HL-60 (cell line): ENCODE data around the gene STYK1.

Experiments used
- DNase-seq, 2 experiments: peaks; one replicate each; pipeline ENCODE4 v3.0.0-alpha.2; 2010 to 2020; ENCODE audit warnings: low read depth in 1 of 2, low spot score in 1 of 2
- H3K27ac ChIP-seq: fragments of 250-450 bp; sonication (Bioruptor Pico); replicated peaks from 2 replicates; pipeline ENCODE4 v1.5.1; 2020; ENCODE audit warnings: mild to moderate bottlenecking, moderate library complexity
- H3K27me3 ChIP-seq: fragments of 250-450 bp; sonication (Bioruptor Pico); 2 replicates; pipeline ENCODE4 v1.5.1; 2021; ENCODE audit warnings: mild to moderate bottlenecking, moderate library complexity; ENCODE audit not compliant: insufficient read depth, poor library complexity, severe bottlenecking
- H3K4me3 ChIP-seq: replicated peaks from 2 replicates; pipeline ENCODE4 v1.5.1; 2011; ENCODE audit warnings: mild to moderate bottlenecking, control low read depth, low read length; ENCODE audit not compliant: insufficient read depth
- GABPA ChIP-seq: IDR thresholded peaks from 2 replicates; pipeline ENCODE4 v1.6.1; 2012; ENCODE audit warnings: low read depth
- POLR2AphosphoS5 ChIP-seq: IDR thresholded peaks from 2 replicates; pipeline ENCODE4 v1.6.1; 2012; ENCODE audit warnings: low read depth
- SPI1 ChIP-seq: IDR thresholded peaks from 2 replicates; pipeline ENCODE4 v1.6.1; 2012; ENCODE audit warnings: low read depth, mild to moderate bottlenecking, borderline replicate concordance
- TF ChIP-seq, protein P1 (sequence below): IDR thresholded peaks from 2 replicates; pipeline ENCODE4 v1.6.1; 2012; ENCODE audit warnings: low read depth; ENCODE audit not compliant: insufficient replicate concordance
- TF ChIP-seq, protein P2 (sequence below): IDR thresholded peaks from one replicate; pipeline ENCODE4 v1.5.1; 2011; ENCODE audit warnings: low read length, control low read depth, inconsistent platforms; ENCODE audit not compliant: insufficient read depth

STYK1 gene

DNA sequence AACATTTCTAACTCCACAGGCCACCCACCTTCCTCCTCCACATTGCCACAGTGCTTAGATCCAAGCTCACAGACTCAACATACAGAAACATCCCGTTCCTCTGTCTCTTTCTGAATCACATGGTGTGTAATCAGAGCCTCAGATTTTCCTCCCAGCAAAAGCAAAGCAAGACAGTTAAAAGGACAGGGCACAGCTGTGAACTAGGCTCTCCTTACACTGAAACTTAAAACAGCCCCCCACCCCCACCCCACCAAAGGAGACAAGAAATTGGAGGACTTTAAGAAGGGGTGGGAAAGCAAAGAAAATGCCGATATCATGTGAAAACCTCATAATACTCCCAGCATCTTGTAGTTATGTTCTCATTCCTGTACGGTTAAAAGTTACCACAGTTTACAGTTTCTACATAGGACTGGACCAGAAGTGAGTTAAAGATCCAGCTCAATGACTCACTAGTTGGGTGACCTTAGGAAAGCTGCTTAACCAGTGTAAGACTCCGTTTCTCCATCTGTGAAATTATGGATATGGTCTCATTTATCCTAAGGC is 44.5 kb upstream of the STYK1 start:
- no peak overlapping the region for H3K4me3 ChIP-seq
- no peak overlapping the region for H3K27ac ChIP-seq
- no peak for DNase-seq

DNA sequence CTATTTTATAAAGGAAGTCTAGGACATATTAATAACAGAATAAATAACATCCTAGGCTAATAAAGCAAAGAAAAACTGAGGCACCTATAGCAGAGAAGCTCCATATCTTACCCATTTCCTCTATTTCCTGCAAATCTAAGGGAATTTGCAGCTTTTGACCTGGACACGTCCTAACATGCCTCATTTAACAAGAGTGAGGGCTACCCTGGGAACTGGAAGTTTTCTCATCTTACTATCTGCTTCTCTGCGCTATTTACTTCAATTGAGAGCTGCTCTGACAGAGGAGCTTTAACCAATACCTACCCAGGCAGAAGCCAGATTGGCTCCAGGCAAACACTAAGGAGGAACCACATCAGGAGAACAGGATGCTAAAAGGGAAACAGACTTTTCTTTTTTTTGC is 43.6 kb upstream of the STYK1 start:
- no peak overlapping the region for H3K4me3 ChIP-seq
- no peaks in the 10 kb centered on the region for H3K27me3 ChIP-seq
- H3K27ac ChIP-seq: no peak overlapping the region
- DNase-seq: no peak
- no peak for TF ChIP-seq SPI1
- no peak for TF ChIP-seq POLR2AphosphoS5
- TF ChIP-seq, protein P1, sequence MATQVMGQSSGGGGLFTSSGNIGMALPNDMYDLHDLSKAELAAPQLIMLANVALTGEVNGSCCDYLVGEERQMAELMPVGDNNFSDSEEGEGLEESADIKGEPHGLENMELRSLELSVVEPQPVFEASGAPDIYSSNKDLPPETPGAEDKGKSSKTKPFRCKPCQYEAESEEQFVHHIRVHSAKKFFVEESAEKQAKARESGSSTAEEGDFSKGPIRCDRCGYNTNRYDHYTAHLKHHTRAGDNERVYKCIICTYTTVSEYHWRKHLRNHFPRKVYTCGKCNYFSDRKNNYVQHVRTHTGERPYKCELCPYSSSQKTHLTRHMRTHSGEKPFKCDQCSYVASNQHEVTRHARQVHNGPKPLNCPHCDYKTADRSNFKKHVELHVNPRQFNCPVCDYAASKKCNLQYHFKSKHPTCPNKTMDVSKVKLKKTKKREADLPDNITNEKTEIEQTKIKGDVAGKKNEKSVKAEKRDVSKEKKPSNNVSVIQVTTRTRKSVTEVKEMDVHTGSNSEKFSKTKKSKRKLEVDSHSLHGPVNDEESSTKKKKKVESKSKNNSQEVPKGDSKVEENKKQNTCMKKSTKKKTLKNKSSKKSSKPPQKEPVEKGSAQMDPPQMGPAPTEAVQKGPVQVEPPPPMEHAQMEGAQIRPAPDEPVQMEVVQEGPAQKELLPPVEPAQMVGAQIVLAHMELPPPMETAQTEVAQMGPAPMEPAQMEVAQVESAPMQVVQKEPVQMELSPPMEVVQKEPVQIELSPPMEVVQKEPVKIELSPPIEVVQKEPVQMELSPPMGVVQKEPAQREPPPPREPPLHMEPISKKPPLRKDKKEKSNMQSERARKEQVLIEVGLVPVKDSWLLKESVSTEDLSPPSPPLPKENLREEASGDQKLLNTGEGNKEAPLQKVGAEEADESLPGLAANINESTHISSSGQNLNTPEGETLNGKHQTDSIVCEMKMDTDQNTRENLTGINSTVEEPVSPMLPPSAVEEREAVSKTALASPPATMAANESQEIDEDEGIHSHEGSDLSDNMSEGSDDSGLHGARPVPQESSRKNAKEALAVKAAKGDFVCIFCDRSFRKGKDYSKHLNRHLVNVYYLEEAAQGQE: no peak
- no peak for TF ChIP-seq GABPA
- TF ChIP-seq, protein P2, sequence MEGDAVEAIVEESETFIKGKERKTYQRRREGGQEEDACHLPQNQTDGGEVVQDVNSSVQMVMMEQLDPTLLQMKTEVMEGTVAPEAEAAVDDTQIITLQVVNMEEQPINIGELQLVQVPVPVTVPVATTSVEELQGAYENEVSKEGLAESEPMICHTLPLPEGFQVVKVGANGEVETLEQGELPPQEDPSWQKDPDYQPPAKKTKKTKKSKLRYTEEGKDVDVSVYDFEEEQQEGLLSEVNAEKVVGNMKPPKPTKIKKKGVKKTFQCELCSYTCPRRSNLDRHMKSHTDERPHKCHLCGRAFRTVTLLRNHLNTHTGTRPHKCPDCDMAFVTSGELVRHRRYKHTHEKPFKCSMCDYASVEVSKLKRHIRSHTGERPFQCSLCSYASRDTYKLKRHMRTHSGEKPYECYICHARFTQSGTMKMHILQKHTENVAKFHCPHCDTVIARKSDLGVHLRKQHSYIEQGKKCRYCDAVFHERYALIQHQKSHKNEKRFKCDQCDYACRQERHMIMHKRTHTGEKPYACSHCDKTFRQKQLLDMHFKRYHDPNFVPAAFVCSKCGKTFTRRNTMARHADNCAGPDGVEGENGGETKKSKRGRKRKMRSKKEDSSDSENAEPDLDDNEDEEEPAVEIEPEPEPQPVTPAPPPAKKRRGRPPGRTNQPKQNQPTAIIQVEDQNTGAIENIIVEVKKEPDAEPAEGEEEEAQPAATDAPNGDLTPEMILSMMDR: no peak

More for the DNA sequence above, 44.5 kb upstream of the STYK1 start:
- TF ChIP-seq, protein P1: no peak
- TF ChIP-seq GABPA (no peak), POLR2AphosphoS5 (no peak), SPI1 (no peak)
- TF ChIP-seq, protein P2: no peak
- H3K27me3 ChIP-seq: no peaks in the 10 kb centered on the region

DNA sequence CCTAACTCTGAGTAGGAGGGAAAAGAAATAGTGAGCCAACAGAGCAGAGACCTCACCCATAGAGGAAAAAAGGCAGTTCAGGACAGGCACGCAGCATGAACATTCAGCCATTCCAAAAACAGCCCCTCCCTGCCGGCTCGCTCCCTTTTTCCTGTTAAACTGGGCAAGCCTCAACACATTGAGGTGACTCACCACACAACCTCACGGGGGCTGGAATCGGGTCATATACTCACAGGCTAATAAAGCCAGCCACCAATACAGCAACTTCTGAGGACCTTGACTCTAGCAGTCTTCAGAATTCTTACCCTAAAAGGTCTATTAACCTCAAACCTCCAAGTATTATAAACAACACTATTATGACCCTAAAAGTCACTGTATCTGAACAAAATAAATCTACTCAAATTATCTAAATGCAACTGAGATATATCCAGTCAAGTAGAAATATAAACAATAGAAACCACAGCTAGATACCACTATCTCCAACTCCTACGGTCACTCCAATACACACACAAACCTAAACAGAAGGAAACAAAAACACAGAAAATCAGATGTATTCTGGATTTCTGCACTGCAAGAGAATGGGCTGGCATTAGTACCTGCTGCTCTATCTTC is 43.0 kb upstream of the STYK1 start:
- Histone ChIP-seq H3K27me3 (no peaks in the 10 kb centered on the region), H3K4me3 (no peak overlapping the region), H3K27ac (no peak overlapping the region)
- DNase-seq: no peak
- TF ChIP-seq, protein P2: no peak
- TF ChIP-seq, protein P1: no peak
- no peak for TF ChIP-seq GABPA
- TF ChIP-seq SPI1: no peak
- TF ChIP-seq POLR2AphosphoS5: no peak
